Transverse colon (tissue), 4 donors: ENCODE results near the gene PRRG2.

ENCODE experiments used
- CTCF ChIP-seq, 5 experiments: fragments of 200-600 bp in 3 of 5; fragments of 450-650 bp in 2 of 5; sonication (generic) in 3 of 5; IDR thresholded peaks; 1 replicate in 2 of 5; 2 replicates in 3 of 5; pipeline ENCODE4 v1.5.1; 2016 to 2017; ENCODE audit warnings: antibody characterized with exemption in 5 of 5, inconsistent platforms in 3 of 5, mild to moderate bottlenecking in 2 of 5, moderate library complexity in 1 of 5
- EP300 ChIP-seq: sonication (generic); formaldehyde crosslinking; IDR thresholded peaks from one replicate; pipeline ENCODE4 v1.6.1; 2017; ENCODE audit warnings: antibody characterized with exemption, low read depth
- POLR2A ChIP-seq: fragments of 450-650 bp; IDR thresholded peaks from one replicate; pipeline ENCODE4 v1.6.1; 2016; ENCODE audit warnings: antibody characterized with exemption, mild to moderate bottlenecking, moderate library complexity
- POLR2AphosphoS5 ChIP-seq, 3 donors: sonication (generic); formaldehyde crosslinking; IDR thresholded peaks; one replicate each; pipeline ENCODE4 v1.6.1; 2016; ENCODE audit warnings: antibody characterized with exemption in 3 of 3

- no peak for TF ChIP-seq POLR2A
- no peak for TF ChIP-seq POLR2AphosphoS5 (IDR thresholded peaks at IDR 0.05)
- TF ChIP-seq CTCF (IDR thresholded peaks at IDR 0.05): no peak
- no peak for TF ChIP-seq EP300
Observed at GRCh38 chr19:49573009-49573408, 8.1 kb upstream of the PRRG2 start.
